Skeletal muscle tissue (tissue), 4 donors: ENCODE results near the gene TEX264. TPM values are rescaled to one million over a fixed set of nuclear protein-coding genes. Genes with fewer than 3 reads are reported as not detected.

Source experiments
- H3K27ac ChIP-seq: one replicate; pipeline ENCODE4 v1.7.0; 2013; ENCODE audit warnings: mild to moderate bottlenecking, low read depth, low read length, inconsistent platforms
- H3K27me3 ChIP-seq, 3 donors: one replicate each; pipeline ENCODE4 v1.7.0; 2013; ENCODE audit warnings: low read length in 3 of 3; ENCODE audit not compliant: control insufficient read depth in 3 of 3, insufficient read depth in 3 of 3
- H3K36me3 ChIP-seq, 3 donors: one replicate each; pipeline ENCODE4 v1.7.0; 2013; ENCODE audit warnings: low read length in 3 of 3; ENCODE audit not compliant: control insufficient read depth in 3 of 3, insufficient read depth in 3 of 3
- H3K4me1 ChIP-seq, 3 donors: one replicate each; pipeline ENCODE4 v1.7.0; 2013; ENCODE audit warnings: low read length in 3 of 3, mild to moderate bottlenecking in 3 of 3; ENCODE audit not compliant: control insufficient read depth in 3 of 3, insufficient read depth in 3 of 3
- H3K4me3 ChIP-seq, 3 donors: one replicate each; pipeline ENCODE4 v1.7.0; 2013; ENCODE audit warnings: low read length in 3 of 3
- H3K9ac ChIP-seq, 3 donors: one replicate each; pipeline ENCODE4 v1.7.0; 2013; ENCODE audit warnings: low read length in 3 of 3, mild to moderate bottlenecking in 3 of 3, moderate library complexity in 2 of 3, low read depth in 1 of 3
- H3K9me3 ChIP-seq, 3 donors: one replicate each; pipeline ENCODE4 v1.7.0; 2013; ENCODE audit warnings: low read length in 3 of 3; ENCODE audit not compliant: control insufficient read depth in 3 of 3
- total RNA-seq: library from RNA; depleted of rRNA; stranded (reverse); fragments of >200 nt; gene quantifications from one replicate; pipeline ENCODE4 v1.2.3, GENCODE V29; 2014
- donor health status: Osteomylitis.

Gene TEX264
- total RNA-seq, 1 donor from 2014 or later, result 22.4 TPM

- H3K27me3 ChIP-seq, result no peaks in the 10 kb centered on the region
- H3K9ac ChIP-seq, result no peak overlapping the region
- H3K36me3 ChIP-seq, result no peaks in the 10 kb centered on the region
- no peaks in the 10 kb centered on the region for H3K9me3 ChIP-seq
- peaks cover 0 to 3% (median 3%) of the 10 kb centered on the region in 3 donors for H3K4me1 ChIP-seq
- no peak overlapping the region for H3K4me3 ChIP-seq
- no peak overlapping the region for H3K27ac ChIP-seq
Measured at GRCh38 chr3:51711352-51712037, 40.4 kb downstream of the TEX264 start.

- no peaks in the 10 kb centered on the region for H3K27me3 ChIP-seq
- H3K27ac ChIP-seq, result no peak overlapping the region
- no peaks in the 10 kb centered on the region for H3K36me3 ChIP-seq
- peaks cover 0 to 3% (median 2%) of the 10 kb centered on the region in 3 donors for H3K4me1 ChIP-seq
- no peak overlapping the region for H3K9ac ChIP-seq
- H3K9me3 ChIP-seq, result no peaks in the 10 kb centered on the region
- no peak overlapping the region for H3K4me3 ChIP-seq
Measured at GRCh38 chr3:51712038-51712420, 41.0 kb downstream of the TEX264 start.

GRCh38 chr3:51712511-51712931, 41.5 kb downstream of the TEX264 start:
- no peaks in the 10 kb centered on the region for H3K36me3 ChIP-seq
- no peaks in the 10 kb centered on the region for H3K9me3 ChIP-seq
- no peak overlapping the region for H3K9ac ChIP-seq
- no peak overlapping the region for H3K4me3 ChIP-seq
- no peak overlapping the region for H3K27ac ChIP-seq
- no peaks in the 10 kb centered on the region for H3K4me1 ChIP-seq
- H3K27me3 ChIP-seq, result no peaks in the 10 kb centered on the region

GRCh38 chr3:51712963-51713362, 41.9 kb downstream of the TEX264 start:
- no peaks in the 10 kb centered on the region for H3K36me3 ChIP-seq
- no peak overlapping the region for H3K4me3 ChIP-seq
- no peak overlapping the region for H3K27ac ChIP-seq
- no peaks in the 10 kb centered on the region for H3K27me3 ChIP-seq
- no peaks in the 10 kb centered on the region for H3K4me1 ChIP-seq
- H3K9ac ChIP-seq, result no peak overlapping the region
- no peaks in the 10 kb centered on the region for H3K9me3 ChIP-seq

- no peak overlapping the region for H3K27ac ChIP-seq
- H3K9ac ChIP-seq, result no peak overlapping the region
- no peaks in the 10 kb centered on the region for H3K36me3 ChIP-seq
- H3K9me3 ChIP-seq, result no peaks in the 10 kb centered on the region
- H3K4me1 ChIP-seq, result no peaks in the 10 kb centered on the region
- H3K4me3 ChIP-seq, result no peak overlapping the region
- no peaks in the 10 kb centered on the region for H3K27me3 ChIP-seq
Measured at GRCh38 chr3:51715231-51715976, 44.4 kb downstream of the TEX264 start.

- no peaks in the 10 kb centered on the region for H3K27me3 ChIP-seq
- H3K36me3 ChIP-seq, result no peaks in the 10 kb centered on the region
- H3K27ac ChIP-seq, result no peak overlapping the region
- H3K9ac ChIP-seq, result no peak overlapping the region
- H3K9me3 ChIP-seq, result no peaks in the 10 kb centered on the region
- no peaks in the 10 kb centered on the region for H3K4me1 ChIP-seq
- no peak overlapping the region for H3K4me3 ChIP-seq
Measured at GRCh38 chr3:51715977-51716294, 44.9 kb downstream of the TEX264 start.

GRCh38 chr3:51716805-51717204, 45.8 kb downstream of the TEX264 start:
- no peaks in the 10 kb centered on the region for H3K9me3 ChIP-seq
- H3K36me3 ChIP-seq, result no peaks in the 10 kb centered on the region
- H3K4me1 ChIP-seq, result no peaks in the 10 kb centered on the region
- no peak overlapping the region for H3K9ac ChIP-seq
- H3K27ac ChIP-seq, result no peak overlapping the region
- no peaks in the 10 kb centered on the region for H3K27me3 ChIP-seq
- no peak overlapping the region for H3K4me3 ChIP-seq

- H3K9me3 ChIP-seq, result no peaks in the 10 kb centered on the region
- no peak overlapping the region for H3K4me3 ChIP-seq
- no peaks in the 10 kb centered on the region for H3K4me1 ChIP-seq
- no peak overlapping the region for H3K27ac ChIP-seq
- no peaks in the 10 kb centered on the region for H3K27me3 ChIP-seq
- no peak overlapping the region for H3K9ac ChIP-seq
- H3K36me3 ChIP-seq, result no peaks in the 10 kb centered on the region
Measured at GRCh38 chr3:51717446-51717845, 46.4 kb downstream of the TEX264 start.

GRCh38 chr3:51717947-51718346, 46.9 kb downstream of the TEX264 start:
- Histone ChIP-seq H3K9me3 (no peaks in the 10 kb centered on the region), H3K9ac (no peak overlapping the region), H3K36me3 (no peaks in the 10 kb centered on the region), H3K27me3 (no peaks in the 10 kb centered on the region), H3K4me3 (no peak overlapping the region), H3K4me1 (no peaks in the 10 kb centered on the region), H3K27ac (no peak overlapping the region)

GRCh38 chr3:51718547-51719409, 47.7 kb downstream of the TEX264 start:
- no peak overlapping the region for H3K27ac ChIP-seq
- H3K4me3 ChIP-seq, result no peak overlapping the region
- H3K9ac ChIP-seq, result no peak overlapping the region
- H3K27me3 ChIP-seq, result no peaks in the 10 kb centered on the region
- H3K36me3 ChIP-seq, result no peaks in the 10 kb centered on the region
- no peaks in the 10 kb centered on the region for H3K9me3 ChIP-seq
- H3K4me1 ChIP-seq, result no peaks in the 10 kb centered on the region
